ENCODE measurements around the gene ZDHHC5. TPM values are rescaled to one million over a fixed set of nuclear protein-coding genes. Genes with fewer than 3 reads are reported as not detected.

The ZDHHC5 gene
- total and polyA plus RNA-seq, 2 donors (not counting 1 experiment from before 2014, with no cell fraction given) = 31.5 to 53.8 TPM

DNA sequence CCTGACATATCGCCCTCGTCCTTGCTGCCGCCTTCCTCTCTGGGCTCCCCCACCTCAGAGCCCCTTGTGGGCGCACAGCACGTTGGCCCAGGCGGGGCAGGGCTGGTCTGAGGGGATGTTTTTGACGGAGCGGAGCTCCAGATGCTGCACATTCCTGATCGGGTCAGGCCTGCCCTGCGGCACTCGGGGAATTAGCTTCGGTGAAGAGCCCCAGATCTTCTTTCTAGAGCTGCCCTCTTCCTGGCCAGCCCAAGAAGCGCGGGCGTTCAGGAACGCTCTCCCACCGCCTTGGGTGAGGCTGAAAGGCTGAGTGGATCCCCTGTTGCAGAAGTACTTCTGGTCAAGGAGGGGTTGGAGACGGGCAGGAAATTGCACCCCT is 30.3 kb upstream of the ZDHHC5 start:
- Histone ChIP-seq H3K4me2 (replicated peaks; ENCODE audit: low read depth, low read length, poor library complexity, severe bottlenecking) (peak overlapping the region; percentile 99), H3K27me3 (replicated peaks in 1 of 4; ENCODE audit: control extremely low read depth in 1 of 4, control insufficient read depth in 3 of 4, insufficient read depth in 4 of 4, low read length in 3 of 4) (peaks cover 0 to 58% (median 14%) of the 10 kb centered on the region in 4 experiments), H4K20me1 (ENCODE audit: control insufficient read depth, insufficient read depth, low read length, poor library complexity, severe bottlenecking) (no peaks in the 10 kb centered on the region), H3K27ac (ENCODE audit: low read length in 2 of 2) (no peak overlapping the region), H3K4me3 (ENCODE audit: control extremely low read depth in 1 of 5, extremely low read depth in 1 of 5, insufficient read depth in 1 of 5, low read depth in 2 of 5, low read length in 4 of 5) (peak overlapping the region in 4 of 5 experiments; percentile 52 to 81 (median 66)), H2AFZ (ENCODE audit: insufficient read depth, low read depth, low read length, poor library complexity, severe bottlenecking) (peak overlapping the region; percentile 96), H3K4me1 (ENCODE audit: control insufficient read depth in 2 of 2, insufficient read depth in 2 of 2, low read length in 2 of 2) (peaks cover 20 to 24% of the 10 kb centered on the region in 2 donors), H3K9ac (ENCODE audit: low read length) (peak overlapping the region; percentile 76), H3K36me3 (replicated peaks in 1 of 2; ENCODE audit: control extremely low read depth in 1 of 2, control insufficient read depth in 1 of 2, extremely low read depth in 1 of 2, insufficient read depth in 2 of 2, low read length in 1 of 2) (no peaks in the 10 kb centered on the region), H3K9me3 (ENCODE audit: control extremely low read depth in 1 of 3, control insufficient read depth in 2 of 3, insufficient read depth in 1 of 3, low read length in 2 of 3) (peaks cover 0 to 3% (median 0%) of the 10 kb centered on the region in 3 donors), H3K79me2 (ENCODE audit: control insufficient read depth, insufficient read depth, low read length) (no peaks in the 10 kb centered on the region)
- H3K4me3 Mint-ChIP-seq = peak overlapping the region; percentile 89
- H3K9me3 Mint-ChIP-seq (ENCODE audit: insufficient read depth) = no peaks in the 10 kb centered on the region
- no peak for ATAC-seq (ENCODE audit: low read depth)
- DNase-seq = no peak
- no peak overlapping the region for H3K27ac Mint-ChIP-seq
- TF ChIP-seq, protein P1, sequence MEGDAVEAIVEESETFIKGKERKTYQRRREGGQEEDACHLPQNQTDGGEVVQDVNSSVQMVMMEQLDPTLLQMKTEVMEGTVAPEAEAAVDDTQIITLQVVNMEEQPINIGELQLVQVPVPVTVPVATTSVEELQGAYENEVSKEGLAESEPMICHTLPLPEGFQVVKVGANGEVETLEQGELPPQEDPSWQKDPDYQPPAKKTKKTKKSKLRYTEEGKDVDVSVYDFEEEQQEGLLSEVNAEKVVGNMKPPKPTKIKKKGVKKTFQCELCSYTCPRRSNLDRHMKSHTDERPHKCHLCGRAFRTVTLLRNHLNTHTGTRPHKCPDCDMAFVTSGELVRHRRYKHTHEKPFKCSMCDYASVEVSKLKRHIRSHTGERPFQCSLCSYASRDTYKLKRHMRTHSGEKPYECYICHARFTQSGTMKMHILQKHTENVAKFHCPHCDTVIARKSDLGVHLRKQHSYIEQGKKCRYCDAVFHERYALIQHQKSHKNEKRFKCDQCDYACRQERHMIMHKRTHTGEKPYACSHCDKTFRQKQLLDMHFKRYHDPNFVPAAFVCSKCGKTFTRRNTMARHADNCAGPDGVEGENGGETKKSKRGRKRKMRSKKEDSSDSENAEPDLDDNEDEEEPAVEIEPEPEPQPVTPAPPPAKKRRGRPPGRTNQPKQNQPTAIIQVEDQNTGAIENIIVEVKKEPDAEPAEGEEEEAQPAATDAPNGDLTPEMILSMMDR (IDR thresholded peaks at IDR 0.05) = no peak
- TF ChIP-seq EZH2 (IDR thresholded peaks at IDR 0.05; ENCODE audit: borderline replicate concordance, insufficient read depth, low read depth, low read length, poor library complexity, severe bottlenecking) = no peak
- intact Hi-C loops (cut with micrococcal nuclease) = no loop called here
- ChIA-PET POLR2A (no interaction called here), CTCF (interaction anchor here (1.6 to 8.3 kb wide), 5 partner anchors 68 to 290 kb away, joined by 4 to 94 read pairs (median 82); partner anchors contain the start of gene UBE2L6)
- WGBS (ENCODE audit: insufficient coverage) = 37% methylated on average over 14 of the region's 18 CpGs
- peaks cover 21% of the 10 kb centered on the region for H3K4me1 Mint-ChIP-seq
- peaks cover 52% of the 10 kb centered on the region for H3K27me3 Mint-ChIP-seq

DNA sequence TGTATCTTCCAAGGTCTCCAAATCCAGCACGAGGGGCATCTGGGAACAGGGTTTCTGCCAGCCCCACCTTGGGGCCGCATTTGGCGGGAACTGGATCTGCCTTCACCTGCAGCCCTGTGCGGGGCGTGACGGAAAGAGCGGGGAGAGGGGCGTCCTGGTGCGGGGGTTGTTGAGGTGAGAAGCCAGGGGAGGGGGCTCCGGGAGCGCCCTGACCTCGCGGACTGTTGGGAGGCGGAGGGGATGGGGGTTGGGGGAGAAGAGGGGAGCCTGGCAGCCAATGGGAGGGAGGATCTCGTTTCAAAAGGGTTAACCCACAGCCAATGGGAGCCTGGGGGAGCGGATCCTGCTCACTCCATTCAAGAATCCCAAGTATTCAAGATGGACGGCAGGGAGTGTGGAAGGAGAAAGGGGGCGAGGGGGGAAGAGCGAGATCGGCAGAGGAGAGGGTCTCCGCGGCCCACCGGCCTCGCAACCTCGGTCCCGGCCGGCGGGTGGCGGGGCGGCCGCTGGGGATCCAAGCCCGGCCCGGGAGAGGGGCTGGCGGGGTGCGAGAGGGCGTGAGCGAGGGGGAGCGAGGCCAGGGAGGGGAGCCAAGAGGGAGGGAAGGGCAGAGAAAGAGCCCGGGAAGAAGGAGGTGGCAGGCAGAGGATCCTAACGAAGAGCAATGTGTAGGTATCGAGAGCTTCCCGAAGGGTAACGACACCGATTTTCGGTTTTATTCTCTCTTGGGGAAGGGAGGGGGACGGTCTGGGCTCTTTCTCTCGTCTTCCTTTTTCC is 29.7 kb upstream of the ZDHHC5 start:
- Histone ChIP-seq H3K4me2 (replicated peaks; ENCODE audit: low read depth, low read length, poor library complexity, severe bottlenecking) (peak overlapping the region; percentile 99), H3K4me1 (ENCODE audit: control insufficient read depth in 2 of 2, insufficient read depth in 2 of 2, low read length in 2 of 2) (peaks cover 20 to 24% of the 10 kb centered on the region in 2 donors), H3K36me3 (replicated peaks in 1 of 2; ENCODE audit: control extremely low read depth in 1 of 2, control insufficient read depth in 1 of 2, extremely low read depth in 1 of 2, insufficient read depth in 2 of 2, low read length in 1 of 2) (no peaks in the 10 kb centered on the region), H3K27me3 (replicated peaks in 1 of 4; ENCODE audit: control extremely low read depth in 1 of 4, control insufficient read depth in 3 of 4, insufficient read depth in 4 of 4, low read length in 3 of 4) (peaks cover 0 to 57% (median 14%) of the 10 kb centered on the region in 4 experiments), H3K27ac (ENCODE audit: low read length in 2 of 2) (peak overlapping the region in 1 of 2 donors; percentile 58), H2AFZ (ENCODE audit: insufficient read depth, low read depth, low read length, poor library complexity, severe bottlenecking) (peak overlapping the region; percentile 96), H3K79me2 (ENCODE audit: control insufficient read depth, insufficient read depth, low read length) (no peaks in the 10 kb centered on the region), H4K20me1 (ENCODE audit: control insufficient read depth, insufficient read depth, low read length, poor library complexity, severe bottlenecking) (no peaks in the 10 kb centered on the region), H3K9me3 (ENCODE audit: control extremely low read depth in 1 of 3, control insufficient read depth in 2 of 3, insufficient read depth in 1 of 3, low read length in 2 of 3) (peaks cover 0 to 3% (median 0%) of the 10 kb centered on the region in 3 donors), H3K9ac (ENCODE audit: low read length) (peak overlapping the region; percentile 76), H3K4me3 (ENCODE audit: control extremely low read depth in 1 of 5, extremely low read depth in 1 of 5, insufficient read depth in 1 of 5, low read depth in 2 of 5, low read length in 4 of 5) (peak overlapping the region; percentile 52 to 81 (median 67))
- TF ChIP-seq, protein P1 (IDR thresholded peaks at IDR 0.05) = no peak
- no peak for TF ChIP-seq EZH2 (IDR thresholded peaks at IDR 0.05; ENCODE audit: borderline replicate concordance, insufficient read depth, low read depth, low read length, poor library complexity, severe bottlenecking)
- peak; percentile 25 for ATAC-seq (ENCODE audit: low read depth)
- ChIA-PET CTCF (interaction anchor here (0.6 to 8.3 kb wide), 9 partner anchors 10 to 342 kb away, joined by 3 to 94 read pairs (median 10); partner anchors contain the start of gene UBE2L6), POLR2A (interaction anchor here (0.7 kb wide), 1 partner anchor 11 kb away, joined by 5 read pairs; no protein-coding TSS in a partner anchor)
- DNase-seq = peak; percentile 47
- Mint-ChIP-seq H3K9me3 (ENCODE audit: insufficient read depth) (no peaks in the 10 kb centered on the region), H3K4me3 (peak overlapping the region; percentile 89), H3K27ac (peak overlapping the region; percentile 53), H3K4me1 (peaks cover 21% of the 10 kb centered on the region), H3K27me3 (peaks cover 55% of the 10 kb centered on the region)
- intact Hi-C loops (cut with micrococcal nuclease) = no loop called here
- 2% methylated on average over 32 of the region's 47 CpGs for WGBS (ENCODE audit: insufficient coverage)
